Endothelial cell of umbilical vein (primary cell): ENCODE data around the gene ASCL5. TPM values are rescaled to one million over a fixed set of nuclear protein-coding genes. Genes with fewer than 3 reads are reported as not detected.

Experiments used
- BruUV-seq: library from RNA; stranded (reverse); fragments of 400-500 nt; replicated peaks from 2 replicates; lab custom pipeline; 2021; lab: Mats Ljungman, UMichigan
- CTCF ChIA-PET: fragments of 300-600, 350-600 bp; sonication (Branson Sonifier 250); formaldehyde crosslinking; loops from one replicate; lab custom pipeline; 2021; ENCODE audit warnings: antibody characterized with exemption, inconsistent platforms; lab: Charles Lee
- POLR2A ChIA-PET: fragments of 300-600, 350-600 bp; sonication (Branson Sonifier 250); formaldehyde crosslinking; loops from one replicate; lab custom pipeline; 2021; ENCODE audit warnings: antibody characterized with exemption, inconsistent platforms; lab: Charles Lee
- DNase-seq: peaks from one replicate; pipeline ENCODE4 v3.0.0-alpha.2; 2011; ENCODE audit warnings: low read depth, low spot score
- FAIRE-seq: peaks from 2 replicates; lab custom pipeline; 2011; peaks lifted over from hg19 to GRCh38; lab: Jason Lieb, UNC
- H2AFZ ChIP-seq: 2 replicates; pipeline ENCODE4 v1.6.0; 2012; ENCODE audit warnings: low read depth, low read length, control low read depth, inconsistent platforms
- H3K27ac ChIP-seq: 2 replicates; pipeline ENCODE4 v1.5.1; 2011; ENCODE audit warnings: low read depth, mild to moderate bottlenecking, control low read depth, low read length, moderate library complexity; ENCODE audit not compliant: insufficient read depth
- H3K27me3 ChIP-seq, 2 experiments: 2 replicates each; pipeline versions ENCODE4 v1.6.0 to v1.6.1; 2011; ENCODE audit warnings: low read length in 2 of 2, mixed read lengths in 1 of 2; ENCODE audit not compliant: control insufficient read depth in 2 of 2, insufficient read depth in 2 of 2
- H3K36me3 ChIP-seq, 2 experiments: 2 replicates in 1 of 2; 3 replicates in 1 of 2; pipeline ENCODE4 v1.5.1; 2011; ENCODE audit warnings: low read length in 2 of 2, mild to moderate bottlenecking in 1 of 2, moderate library complexity in 1 of 2; ENCODE audit not compliant: control insufficient read depth in 2 of 2, insufficient read depth in 2 of 2; ENCODE audit errors: extremely low read depth in 1 of 2
- H3K4me1 ChIP-seq: 3 replicates; pipeline ENCODE4 v1.5.1; 2011; ENCODE audit warnings: mild to moderate bottlenecking, low read length; ENCODE audit not compliant: control insufficient read depth, insufficient read depth; ENCODE audit errors: extremely low read depth
- H3K4me2 ChIP-seq: 2 replicates; pipeline ENCODE4 v1.6.1; 2011; ENCODE audit warnings: low read length, control low read depth, mixed read lengths; ENCODE audit not compliant: insufficient read depth
- H3K4me3 ChIP-seq, 3 experiments: fragments of 200-600 bp in 1 of 3; sonication (generic), shearing (Covaris generic) in 1 of 3; replicated peaks in 1 of 3; 2 replicates each; pipeline ENCODE4 v1.5.1; 2011 to 2016; ENCODE audit warnings: control low read depth in 3 of 3, low read length in 3 of 3, mild to moderate bottlenecking in 2 of 3, inconsistent platforms in 1 of 3, low read depth in 1 of 3, moderate library complexity in 1 of 3; ENCODE audit not compliant: insufficient read depth in 1 of 3
- H3K79me2 ChIP-seq: 2 replicates; pipeline ENCODE4 v1.6.0; 2012; ENCODE audit warnings: low read length, inconsistent platforms; ENCODE audit not compliant: control insufficient read depth, insufficient read depth
- H3K9ac ChIP-seq: replicated peaks from 2 replicates; pipeline ENCODE3; 2011; ENCODE audit warnings: low read length, control low read depth; ENCODE audit not compliant: insufficient read depth; ENCODE audit errors: extremely low read depth
- H3K9me1 ChIP-seq: replicated peaks from 3 replicates; pipeline ENCODE4 v1.6.0; 2011; ENCODE audit warnings: mild to moderate bottlenecking, low read length; ENCODE audit not compliant: control insufficient read depth, insufficient read depth; ENCODE audit errors: extremely low read depth
- H3K9me3 ChIP-seq: replicated peaks from 2 replicates; pipeline ENCODE4 v1.5.1; 2012; ENCODE audit warnings: low read length, inconsistent platforms; ENCODE audit not compliant: control insufficient read depth, insufficient read depth
- H4K20me1 ChIP-seq: replicated peaks from 2 replicates; pipeline ENCODE3; 2011; ENCODE audit warnings: mild to moderate bottlenecking, low read length; ENCODE audit not compliant: control insufficient read depth, insufficient read depth; ENCODE audit errors: extremely low read depth
- CTCF ChIP-seq, 2 donors: IDR thresholded peaks; 1 replicate in 1 of 2; 2 replicates in 1 of 2; pipeline ENCODE4 v1.5.1; 2011; ENCODE audit warnings: low read length in 2 of 2, mild to moderate bottlenecking in 2 of 2, moderate library complexity in 2 of 2, control low read depth in 1 of 2, inconsistent platforms in 1 of 2, low read depth in 1 of 2; ENCODE audit not compliant: insufficient read depth in 1 of 2; ENCODE audit errors: extremely low read depth in 1 of 2
- EZH2 ChIP-seq: IDR thresholded peaks from 2 replicates; pipeline ENCODE4 v1.6.1; 2012; ENCODE audit warnings: borderline replicate concordance, low read depth, mild to moderate bottlenecking, moderate library complexity, low read length, inconsistent platforms; ENCODE audit not compliant: severe bottlenecking
- FOS ChIP-seq: IDR thresholded peaks from 2 replicates; pipeline ENCODE4 v1.6.1; 2011; ENCODE audit warnings: mild to moderate bottlenecking, low read length, moderate library complexity, borderline replicate concordance; ENCODE audit not compliant: insufficient read depth
- GATA2 ChIP-seq: IDR thresholded peaks from 2 replicates; pipeline ENCODE4 v1.7.0; 2011; ENCODE audit warnings: low read depth, mild to moderate bottlenecking, moderate library complexity, mixed read lengths, low read length; ENCODE audit not compliant: insufficient read length, insufficient read depth
- JUN ChIP-seq: IDR thresholded peaks from 2 replicates; pipeline ENCODE4 v1.6.1; 2011; ENCODE audit warnings: borderline replicate concordance, low read depth; ENCODE audit not compliant: insufficient read length, insufficient read depth
- MAX ChIP-seq: IDR thresholded peaks from 2 replicates; pipeline ENCODE4 v1.6.1; 2011; ENCODE audit not compliant: insufficient read depth, insufficient read length
- MYC ChIP-seq: IDR thresholded peaks from one replicate; pipeline ENCODE4 v1.6.1; 2011; ENCODE audit warnings: mild to moderate bottlenecking, low read depth, low read length
- POLR2A ChIP-seq: IDR thresholded peaks from 2 replicates; pipeline ENCODE4 v1.6.1; 2012; ENCODE audit warnings: low read depth, mild to moderate bottlenecking, control low read depth, low read length
- POLR2AphosphoS5 ChIP-seq: IDR thresholded peaks from 2 replicates; pipeline ENCODE4 v1.6.1; 2012; ENCODE audit warnings: low read depth, mild to moderate bottlenecking, control low read depth, low read length, moderate library complexity; ENCODE audit not compliant: insufficient read depth
- dilution Hi-C: fragments of 300-500 bp; cut with MboI; formaldehyde crosslinking; loops from one replicate; pipeline ENCODE4 v1.15.0; 2019; ENCODE audit warnings: low sequenced_read_pairs; ENCODE audit not compliant: extremely low pct_ligation_motif_present
- intact Hi-C: fragments of 100-400 bp; cut with micrococcal nuclease; formaldehyde crosslinking; loops from one replicate; pipeline ENCODE4 v1.10.0; 2022
- polyA plus RNA-seq, 4 experiments: library from polyadenylated mRNA; depleted of rRNA in 3 of 4; stranded (reverse) in 3 of 4; unstranded in 1 of 4; fragments of >200 nt; gene quantifications; 2 replicates each; pipeline versions ENCODE4 v1.2.1 to v1.2.3, GENCODE V29; 2011 to 2012; ENCODE audit warnings: missing spikeins in 1 of 4
- total RNA-seq: library from RNA; stranded (reverse); gene quantifications from 2 replicates; pipeline ENCODE4 v1.2.3, GENCODE V29; 2021

The ASCL5 gene
- total and polyA plus RNA-seq, 2 donors (not counting 3 experiments of a cell fraction or from before 2014, with no cell fraction given) = not detected

- H3K9me3 ChIP-seq = no peaks in the 10 kb centered on the region
- no peaks in the 10 kb centered on the region for H3K79me2 ChIP-seq
- BruUV-seq = no TSS peak
- TF ChIP-seq JUN (no peak), MAX (no peak), CTCF (IDR thresholded peaks at IDR 0.05; ENCODE audit: extremely low read depth in 1 of 2, insufficient read depth in 1 of 2, low read depth in 1 of 2, low read length in 2 of 2) (no peak), FOS (no peak), POLR2AphosphoS5 (no peak), POLR2A (no peak), MYC (no peak), EZH2 (no peak), GATA2 (no peak)
- H3K27ac ChIP-seq = no peak overlapping the region
- H2AFZ ChIP-seq = no peak overlapping the region
- H3K27me3 ChIP-seq = no peaks in the 10 kb centered on the region
- H3K4me1 ChIP-seq = no peaks in the 10 kb centered on the region
- dilution Hi-C loops (no loop called here), intact Hi-C loops (no loop called here)
- FAIRE-seq = no peak
- no peak overlapping the region for H3K4me3 ChIP-seq
- H3K4me2 ChIP-seq = no peak overlapping the region
- H3K9ac ChIP-seq = no peak overlapping the region
- CTCF ChIA-PET = interaction anchor here (0.9 to 2.1 kb wide), 3 partner anchors 17 to 50 kb away, joined by 3 to 9 read pairs (median 8); no protein-coding TSS in a partner anchor
- H3K36me3 ChIP-seq = peaks cover 0 to 22% of the 10 kb centered on the region in 2 experiments
- no peaks in the 10 kb centered on the region for H4K20me1 ChIP-seq
- no peak for DNase-seq
- no peaks in the 10 kb centered on the region for H3K9me1 ChIP-seq
- POLR2A ChIA-PET = no interaction called here
Measured at GRCh38 chr1:201136355-201137023, 9.5 kb upstream of the ASCL5 start.
